CD8-positive, alpha-beta memory T cell (primary cell): ENCODE data around the gene CERK. TPM values are rescaled to one million over a fixed set of nuclear protein-coding genes. Genes with fewer than 3 reads are reported as not detected.

Experiments used
- CTCF ChIA-PET: fragments of 350-600 bp; sonication (Branson Sonifier 250); formaldehyde crosslinking; loops from one replicate; lab custom pipeline; 2021; ENCODE audit warnings: antibody characterized with exemption; lab: Charles Lee
- POLR2A ChIA-PET: fragments of 350-600 bp; sonication (Branson Sonifier 250); formaldehyde crosslinking; loops from one replicate; lab custom pipeline; 2021; ENCODE audit warnings: antibody characterized with exemption; lab: Charles Lee
- DNase-seq, 5 donors: peaks; one replicate each; pipeline versions ENCODE4 v3.0.0 to v3.0.0-alpha.2; 2020 to 2022; ENCODE audit warnings: mixed read lengths in 1 of 5
- H3K27ac ChIP-seq: one replicate; pipeline ENCODE4 v1.7.0; 2013; ENCODE audit warnings: low read depth, mild to moderate bottlenecking, low read length, moderate library complexity
- H3K27me3 ChIP-seq: 2 replicates; pipeline ENCODE4 v1.7.0; 2013; ENCODE audit warnings: low read length, mild to moderate bottlenecking; ENCODE audit not compliant: insufficient read depth, poor library complexity, severe bottlenecking
- H3K36me3 ChIP-seq: 2 replicates; pipeline ENCODE4 v1.7.0; 2013; ENCODE audit warnings: mild to moderate bottlenecking, low read length, moderate library complexity; ENCODE audit not compliant: insufficient read depth
- H3K4me1 ChIP-seq: 2 replicates; pipeline ENCODE4 v1.7.0; 2013; ENCODE audit warnings: mild to moderate bottlenecking, low read length, moderate library complexity; ENCODE audit not compliant: insufficient read depth
- H3K4me3 ChIP-seq: 2 replicates; pipeline ENCODE4 v1.7.0; 2013; ENCODE audit warnings: mild to moderate bottlenecking, low read length
- H3K9me3 ChIP-seq: 2 replicates; pipeline ENCODE4 v1.7.0; 2013; ENCODE audit warnings: mild to moderate bottlenecking, low read length
- H3K27ac Mint-ChIP-seq, 8 donors: one replicate each; pipeline ENCODE4 v1.8.0; 2020 to 2021; ENCODE audit warnings: mixed read lengths in 8 of 8, mild to moderate bottlenecking in 6 of 8, inconsistent platforms in 3 of 8, moderate library complexity in 3 of 8
- H3K27me3 Mint-ChIP-seq, 2 donors: one replicate each; pipeline ENCODE4 v1.8.0; 2020 to 2021; ENCODE audit warnings: mixed read lengths in 2 of 2, mild to moderate bottlenecking in 1 of 2, moderate library complexity in 1 of 2
- H3K36me3 Mint-ChIP-seq, 3 donors: one replicate each; pipeline ENCODE4 v1.8.0; 2020 to 2021; ENCODE audit warnings: mixed read lengths in 3 of 3, inconsistent platforms in 1 of 3, mild to moderate bottlenecking in 1 of 3
- H3K4me1 Mint-ChIP-seq, 3 donors: one replicate each; pipeline ENCODE4 v1.8.0; 2020 to 2021; ENCODE audit warnings: mixed read lengths in 3 of 3, inconsistent platforms in 1 of 3, mild to moderate bottlenecking in 1 of 3
- H3K4me3 Mint-ChIP-seq, 7 donors: one replicate each; pipeline ENCODE4 v1.8.0; 2020 to 2021; ENCODE audit warnings: mixed read lengths in 7 of 7, mild to moderate bottlenecking in 6 of 7, moderate library complexity in 4 of 7, inconsistent platforms in 2 of 7
- H3K9me3 Mint-ChIP-seq, 5 donors: one replicate each; pipeline ENCODE4 v1.8.0; 2020 to 2022; ENCODE audit warnings: mixed read lengths in 5 of 5, mild to moderate bottlenecking in 3 of 5, moderate library complexity in 2 of 5, inconsistent platforms in 1 of 5
- polyA plus RNA-seq: library from polyadenylated mRNA; unstranded; fragments of 300-500 nt; fragmentation: Illumina TruSeq; gene quantifications from one replicate; pipeline ENCODE4 v1.2.3, GENCODE V29; 2021
- total RNA-seq, 2 experiments: library from RNA; stranded (reverse); gene quantifications; one replicate each; pipeline ENCODE4 v1.2.3, GENCODE V29; 2021

The CERK gene
- total and polyA plus RNA-seq, 3 experiments from 2014 or later: 64.3 to 108 (median 64.5) TPM

DNA sequence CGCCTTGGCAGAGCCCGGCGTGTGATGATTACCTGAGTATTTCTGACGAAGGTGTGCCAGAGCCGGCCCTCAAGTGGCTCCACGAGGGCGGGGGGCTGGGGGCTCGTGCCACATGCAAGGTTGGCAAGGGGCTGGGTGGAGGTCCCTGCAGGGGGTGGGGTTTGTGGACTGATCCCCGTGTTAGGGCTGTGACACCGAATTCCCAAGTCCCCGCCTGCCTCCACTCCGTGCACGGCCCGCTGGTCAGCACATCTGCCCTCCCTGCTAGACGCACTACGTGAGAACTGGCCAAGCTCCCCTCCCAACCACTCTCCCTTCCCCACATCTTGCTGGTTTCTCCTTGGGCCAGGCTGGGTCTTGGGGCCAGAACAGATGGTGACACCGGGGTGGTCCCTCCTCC is 83.6 kb downstream of the CERK start:
- no peak overlapping the region for H3K27ac ChIP-seq

DNA sequence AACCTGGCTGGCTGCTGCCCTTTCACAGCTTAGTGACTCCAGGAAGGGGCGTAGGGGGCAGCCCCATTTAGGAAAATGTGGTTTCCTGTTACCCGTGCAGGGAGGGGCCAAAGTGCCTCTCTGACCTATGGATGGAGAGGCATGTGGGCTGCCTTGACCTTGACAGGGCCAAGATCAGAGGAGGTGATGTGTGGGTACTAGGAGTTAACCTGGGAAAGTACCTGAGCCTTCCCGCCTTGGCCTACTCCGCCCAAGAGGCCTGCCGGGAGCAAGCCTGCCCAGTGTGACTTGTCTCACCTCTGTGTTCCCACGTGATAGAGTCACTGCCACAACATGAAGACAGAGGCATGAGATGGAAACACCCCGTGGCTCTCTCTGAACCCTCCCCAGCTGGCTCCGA is 84.5 kb downstream of the CERK start:
- H3K36me3 Mint-ChIP-seq: no peaks in the 10 kb centered on the region
- no peak overlapping the region for H3K4me3 ChIP-seq
- H3K4me1 ChIP-seq: peaks cover 8% of the 10 kb centered on the region
- no peaks in the 10 kb centered on the region for H3K27me3 ChIP-seq
- H3K27me3 Mint-ChIP-seq: no peaks in the 10 kb centered on the region
- H3K4me1 Mint-ChIP-seq: peaks cover 6 to 20% (median 13%) of the 10 kb centered on the region in 3 donors
- no peaks in the 10 kb centered on the region for H3K36me3 ChIP-seq
- ChIA-PET POLR2A (no interaction called here), CTCF (no interaction called here)
- H3K9me3 Mint-ChIP-seq: no peaks in the 10 kb centered on the region
- no peak for DNase-seq
- no peak overlapping the region for H3K4me3 Mint-ChIP-seq
- no peaks in the 10 kb centered on the region for H3K9me3 ChIP-seq
- H3K27ac ChIP-seq: no peak overlapping the region
- H3K27ac Mint-ChIP-seq: peak overlapping the region in 1 of 8 donors; percentile 22

More for the DNA sequence above, 83.6 kb downstream of the CERK start:
- Mint-ChIP-seq H3K27ac (no peak overlapping the region), H3K4me1 (peaks cover 6 to 20% (median 13%) of the 10 kb centered on the region in 3 donors), H3K9me3 (no peaks in the 10 kb centered on the region), H3K4me3 (no peak overlapping the region), H3K36me3 (peaks cover 0 to 1% (median 0%) of the 10 kb centered on the region in 3 donors), H3K27me3 (no peaks in the 10 kb centered on the region)
- DNase-seq: no peak
- no peaks in the 10 kb centered on the region for H3K36me3 ChIP-seq
- peaks cover 8% of the 10 kb centered on the region for H3K4me1 ChIP-seq
- POLR2A ChIA-PET: no interaction called here
- CTCF ChIA-PET: no interaction called here
- no peaks in the 10 kb centered on the region for H3K27me3 ChIP-seq
- H3K9me3 ChIP-seq: no peaks in the 10 kb centered on the region
- H3K4me3 ChIP-seq: no peak overlapping the region

DNA sequence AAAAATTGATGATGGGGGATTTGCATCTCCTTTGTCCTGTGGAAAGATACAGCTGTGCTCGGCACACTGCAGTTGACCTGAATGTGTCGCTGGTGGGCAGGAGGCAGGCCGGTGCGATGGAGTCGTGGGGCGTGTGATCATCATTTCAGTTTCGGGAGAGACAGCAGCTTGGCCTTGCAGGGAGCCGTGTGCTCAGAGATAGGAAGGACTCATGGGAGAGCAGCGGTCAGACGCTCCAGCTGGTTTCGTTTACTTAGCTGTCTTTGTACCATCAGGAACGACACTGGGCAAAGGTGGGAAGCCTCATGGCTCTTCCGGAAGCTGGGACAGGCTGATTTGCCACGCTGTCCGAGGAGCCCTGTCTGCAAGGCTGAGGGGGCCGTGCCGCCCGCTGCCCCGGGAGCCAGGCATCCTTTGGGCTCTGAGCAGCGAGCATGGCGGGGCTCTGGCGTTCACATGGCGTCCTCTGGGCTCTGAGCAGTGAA is 85.2 kb downstream of the CERK start:
- no peaks in the 10 kb centered on the region for H3K36me3 ChIP-seq
- H3K36me3 Mint-ChIP-seq: no peaks in the 10 kb centered on the region
- no peak overlapping the region for H3K27ac ChIP-seq
- H3K4me3 Mint-ChIP-seq: no peak overlapping the region
- no peak for DNase-seq
- no peak overlapping the region for H3K4me3 ChIP-seq
- CTCF ChIA-PET: no interaction called here
- H3K4me1 Mint-ChIP-seq: peaks cover 6 to 20% (median 13%) of the 10 kb centered on the region in 3 donors
- H3K4me1 ChIP-seq: peaks cover 8% of the 10 kb centered on the region
- no peaks in the 10 kb centered on the region for H3K9me3 ChIP-seq
- POLR2A ChIA-PET: no interaction called here
- H3K9me3 Mint-ChIP-seq: no peaks in the 10 kb centered on the region
- H3K27me3 Mint-ChIP-seq: no peaks in the 10 kb centered on the region
- H3K27me3 ChIP-seq: no peaks in the 10 kb centered on the region
- H3K27ac Mint-ChIP-seq: peak overlapping the region in 1 of 8 donors; percentile 20

DNA sequence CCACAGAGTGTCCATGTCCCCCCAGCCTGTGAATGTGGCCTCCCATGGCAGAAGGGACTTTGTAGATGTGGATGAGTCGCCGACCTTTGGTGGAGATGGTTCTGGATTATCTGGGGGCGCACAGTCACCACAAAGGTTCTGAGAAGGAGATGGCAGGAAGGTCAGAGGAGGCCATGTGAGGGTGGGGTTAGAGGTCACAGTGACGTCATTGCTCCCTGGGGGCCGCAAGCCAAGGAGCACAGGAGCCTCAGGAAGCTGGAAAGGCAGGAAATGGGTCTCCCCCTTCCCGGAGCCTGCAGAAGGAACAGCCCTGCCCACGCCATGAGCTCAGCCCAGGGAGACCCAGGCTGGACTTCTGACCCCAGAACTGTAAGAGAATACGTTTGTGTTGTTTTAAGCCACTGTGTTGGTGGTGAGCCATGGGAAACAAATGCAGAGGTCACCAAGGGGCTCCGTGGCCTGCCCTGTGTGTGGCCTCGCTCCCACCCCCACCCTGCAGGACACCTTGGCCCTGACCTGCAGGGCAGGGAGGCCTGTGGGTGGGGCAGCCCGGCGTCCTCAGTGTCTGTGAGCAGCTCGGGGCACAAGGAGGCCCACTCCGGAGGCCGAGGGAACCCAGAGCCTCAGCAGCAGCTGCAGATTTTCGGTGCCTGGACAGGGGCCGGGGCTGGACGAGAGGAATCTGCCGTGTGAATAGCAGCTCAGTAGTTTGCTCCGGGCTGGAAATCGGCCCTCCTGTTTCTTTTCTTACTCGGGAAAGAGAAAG is 85.8 kb downstream of the CERK start:
- peaks cover 6 to 20% (median 13%) of the 10 kb centered on the region in 3 donors for H3K4me1 Mint-ChIP-seq
- no peaks in the 10 kb centered on the region for H3K27me3 Mint-ChIP-seq
- Histone ChIP-seq H3K27ac (no peak overlapping the region), H3K9me3 (no peaks in the 10 kb centered on the region), H3K27me3 (no peaks in the 10 kb centered on the region), H3K4me1 (peaks cover 8% of the 10 kb centered on the region), H3K36me3 (no peaks in the 10 kb centered on the region), H3K4me3 (no peak overlapping the region)
- H3K4me3 Mint-ChIP-seq: no peak overlapping the region
- ChIA-PET CTCF (no interaction called here), POLR2A (no interaction called here)
- H3K9me3 Mint-ChIP-seq: no peaks in the 10 kb centered on the region
- DNase-seq: no peak
- H3K36me3 Mint-ChIP-seq: no peaks in the 10 kb centered on the region
- peak overlapping the region in 2 of 8 donors; percentile 68 to 85 for H3K27ac Mint-ChIP-seq

DNA sequence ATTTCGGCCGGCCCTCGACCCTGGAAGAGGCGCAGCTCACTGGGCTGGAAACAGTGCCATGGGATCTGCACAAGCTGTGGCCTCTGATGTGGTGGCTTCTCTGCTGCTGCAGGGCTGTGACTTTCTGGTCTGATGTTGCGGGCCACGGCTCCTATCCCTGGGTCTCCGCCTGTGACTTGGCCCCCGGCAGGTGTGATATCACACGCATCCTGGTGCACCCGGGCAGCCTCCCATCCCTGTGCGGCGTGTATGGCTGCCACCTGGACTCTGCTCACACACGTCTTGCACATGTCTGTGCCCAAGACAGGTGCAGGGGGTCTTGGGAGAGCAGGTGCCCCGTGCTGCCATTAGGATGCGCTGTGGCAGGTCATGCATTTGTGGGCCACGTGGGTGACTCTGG is 86.7 kb downstream of the CERK start:
- Histone ChIP-seq H3K9me3 (no peaks in the 10 kb centered on the region), H3K27ac (no peak overlapping the region), H3K36me3 (no peaks in the 10 kb centered on the region), H3K4me3 (no peak overlapping the region), H3K27me3 (no peaks in the 10 kb centered on the region), H3K4me1 (peaks cover 8% of the 10 kb centered on the region)
- ChIA-PET CTCF (no interaction called here), POLR2A (no interaction called here)
- Mint-ChIP-seq H3K36me3 (no peaks in the 10 kb centered on the region), H3K4me1 (peaks cover 6 to 20% (median 13%) of the 10 kb centered on the region in 3 donors), H3K27ac (no peak overlapping the region), H3K9me3 (no peaks in the 10 kb centered on the region), H3K27me3 (no peaks in the 10 kb centered on the region), H3K4me3 (no peak overlapping the region)
- no peak for DNase-seq

DNA sequence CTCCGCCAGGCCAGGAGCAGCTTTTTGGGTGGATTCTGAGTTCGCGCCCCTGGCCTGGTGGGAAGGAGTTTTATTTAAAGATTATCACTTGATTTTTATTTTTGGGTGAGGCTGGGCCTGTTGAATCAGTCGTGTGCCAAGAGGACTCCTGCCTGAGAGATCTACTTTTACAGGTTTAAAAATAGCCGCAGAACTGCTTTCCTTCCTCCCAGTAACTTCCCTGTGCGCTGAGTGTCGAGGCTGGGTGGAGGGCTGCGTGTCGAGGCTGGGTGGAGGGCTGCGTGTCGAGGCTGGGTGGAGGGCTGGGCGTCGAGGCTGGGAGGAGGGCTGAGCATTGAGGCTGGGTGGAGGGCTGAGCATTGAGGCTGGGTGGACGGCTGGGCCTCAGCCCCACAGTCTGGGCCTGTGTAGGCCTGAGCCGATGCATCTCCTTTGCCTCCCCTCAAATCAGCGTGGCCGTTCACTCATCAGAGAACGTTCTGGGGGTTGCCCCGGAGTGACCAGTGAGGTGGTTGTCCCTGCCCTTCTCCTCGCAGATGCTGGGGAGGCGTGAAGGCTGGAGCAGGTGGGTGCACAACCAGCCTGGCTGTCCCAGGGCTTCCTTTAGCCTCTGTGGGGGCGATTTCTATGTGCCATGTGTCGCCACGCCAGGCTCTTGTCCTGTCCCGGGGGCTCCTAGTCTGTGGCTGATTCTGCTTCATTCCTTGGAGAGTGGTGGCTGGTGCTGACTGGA is 87.8 kb downstream of the CERK start:
- Histone ChIP-seq H3K27me3 (no peaks in the 10 kb centered on the region), H3K9me3 (no peaks in the 10 kb centered on the region), H3K4me1 (peaks cover 8% of the 10 kb centered on the region), H3K36me3 (no peaks in the 10 kb centered on the region), H3K4me3 (no peak overlapping the region), H3K27ac (peak overlapping the region; percentile 51)
- peaks cover 6 to 20% (median 13%) of the 10 kb centered on the region in 3 donors for H3K4me1 Mint-ChIP-seq
- no peak overlapping the region for H3K4me3 Mint-ChIP-seq
- no peak for DNase-seq
- H3K27me3 Mint-ChIP-seq: no peaks in the 10 kb centered on the region
- H3K27ac Mint-ChIP-seq: peak overlapping the region in 3 of 8 donors; percentile 43 to 69 (median 68)
- ChIA-PET POLR2A (no interaction called here), CTCF (no interaction called here)
- no peaks in the 10 kb centered on the region for H3K9me3 Mint-ChIP-seq
- H3K36me3 Mint-ChIP-seq: no peaks in the 10 kb centered on the region

DNA sequence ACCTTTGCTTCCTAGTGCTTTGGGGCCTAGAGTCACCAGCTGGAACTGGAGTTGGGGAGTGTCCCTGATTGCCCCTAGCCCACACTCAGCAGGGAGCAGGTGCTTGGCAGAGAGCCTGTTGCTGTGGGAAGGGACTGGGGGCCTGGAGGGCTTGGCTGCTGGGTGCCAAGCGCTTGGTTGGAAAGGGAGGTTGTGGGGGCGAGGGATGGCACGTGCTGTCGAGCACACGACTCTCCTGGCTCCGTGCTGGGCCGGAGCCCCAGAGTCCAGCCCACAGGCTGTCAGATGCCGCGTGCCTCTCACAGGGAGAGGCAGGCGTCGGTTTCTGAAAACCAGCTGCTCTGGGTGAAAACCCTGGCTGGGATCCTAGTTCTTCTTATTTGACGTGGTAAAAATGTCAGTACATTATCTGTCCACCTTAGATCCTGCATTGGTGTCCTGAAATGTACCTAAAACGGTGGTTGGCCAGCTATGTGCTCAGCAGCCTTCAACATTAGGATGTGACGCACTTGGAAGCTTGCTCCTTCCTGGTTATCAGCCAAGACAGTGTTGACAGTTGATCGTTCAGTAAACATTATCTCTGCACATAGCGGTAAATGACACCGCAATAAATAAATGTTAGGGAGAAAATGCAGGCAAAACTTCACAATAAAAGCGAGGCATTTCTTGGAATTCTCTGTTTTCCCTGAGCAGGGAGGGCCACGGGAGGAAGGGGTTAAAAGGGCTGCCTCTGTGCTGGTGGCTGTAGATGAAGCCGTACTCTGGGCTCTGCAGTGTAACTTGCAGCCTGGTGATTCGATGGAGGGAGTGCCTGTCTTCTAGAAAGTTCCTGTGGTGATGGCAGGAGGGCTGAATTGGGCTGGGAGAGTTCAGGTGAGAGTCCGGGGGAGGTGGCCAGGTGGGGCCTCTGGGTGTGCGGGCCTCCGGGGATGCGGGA is 88.6 kb downstream of the CERK start:
- peaks cover 8% of the 10 kb centered on the region for H3K4me1 ChIP-seq
- Mint-ChIP-seq H3K36me3 (no peaks in the 10 kb centered on the region), H3K4me3 (peak overlapping the region in 1 of 7 donors; percentile 77)

More for the DNA sequence above, 88.6 kb downstream of the CERK start:
- H3K27ac Mint-ChIP-seq: no peak overlapping the region
- no peaks in the 10 kb centered on the region for H3K27me3 ChIP-seq
- H3K27me3 Mint-ChIP-seq: no peaks in the 10 kb centered on the region
- H3K4me1 Mint-ChIP-seq: peaks cover 6 to 20% (median 13%) of the 10 kb centered on the region in 3 donors
- ChIA-PET POLR2A (no interaction called here), CTCF (no interaction called here)
- no peak overlapping the region for H3K4me3 ChIP-seq
- H3K27ac ChIP-seq: peak overlapping the region; percentile 51
- H3K36me3 ChIP-seq: no peaks in the 10 kb centered on the region
- no peak for DNase-seq
- H3K9me3 Mint-ChIP-seq: no peaks in the 10 kb centered on the region
- no peaks in the 10 kb centered on the region for H3K9me3 ChIP-seq
